ENCODE measurements around the gene IL1R2.

Gene IL1R2

DNA sequence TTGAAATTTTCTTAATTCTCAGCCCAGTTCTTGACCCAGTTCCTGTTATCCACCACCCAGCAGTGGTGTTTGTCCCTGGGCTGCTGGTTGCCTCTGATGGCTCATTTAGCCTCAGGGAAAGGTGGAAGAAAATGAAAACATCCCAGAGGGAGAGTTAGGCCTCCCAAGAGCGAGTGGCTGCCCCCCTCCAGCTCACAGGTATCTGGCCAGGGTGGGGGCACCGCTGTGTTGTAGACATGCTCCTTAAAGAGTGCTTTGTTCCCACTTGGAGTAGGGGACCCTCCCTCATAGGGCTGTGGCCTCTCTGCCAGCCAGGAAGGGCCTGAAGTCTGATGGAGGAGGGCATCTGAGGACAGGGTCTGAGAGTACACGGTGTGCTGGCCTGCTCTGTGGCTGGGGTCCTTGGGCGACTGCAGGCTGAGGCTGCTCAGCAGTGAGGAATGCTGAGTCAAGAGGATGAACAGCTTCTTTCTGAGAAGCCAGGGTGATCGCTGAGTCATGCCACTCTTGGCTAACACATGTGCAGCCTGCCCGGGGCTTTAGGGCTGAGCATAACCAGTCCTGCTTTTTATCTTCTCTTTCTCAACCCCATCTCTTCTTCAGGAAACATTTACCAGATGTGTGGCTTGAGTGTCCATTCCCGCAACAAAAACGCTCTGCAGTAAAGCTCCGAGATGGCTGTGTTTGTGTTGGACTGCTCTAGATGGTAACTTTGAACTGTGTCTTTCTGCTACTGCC is 72.3 kb downstream of the IL1R2 start:
- ChIA-PET POLR2A (no interaction called here), CTCF (no interaction called here)
- Histone ChIP-seq H3K27ac (ENCODE audit: extremely low read depth, low read depth, low read length) (no peak overlapping the region), H3K9me3 (ENCODE audit: control insufficient read depth, insufficient read depth, low read depth, low read length) (no peaks in the 10 kb centered on the region), H3K4me1 (ENCODE audit: control insufficient read depth, insufficient read depth, low read length) (no peaks in the 10 kb centered on the region), H3K36me3 (ENCODE audit: control insufficient read depth in 2 of 2, insufficient read depth in 1 of 2, low read length in 2 of 2) (no peaks in the 10 kb centered on the region), H3K4me3 (ENCODE audit: low read depth, low read length) (no peak overlapping the region)
- no peak for TF ChIP-seq ZNF274 (IDR thresholded peaks at IDR 0.05; ENCODE audit: low read length)
- no peak for TF ChIP-seq ZNF274 (tag by site-specific recombination; IDR thresholded peaks at IDR 0.05; ENCODE audit: borderline replicate concordance)
- TF ChIP-seq, protein P1, sequence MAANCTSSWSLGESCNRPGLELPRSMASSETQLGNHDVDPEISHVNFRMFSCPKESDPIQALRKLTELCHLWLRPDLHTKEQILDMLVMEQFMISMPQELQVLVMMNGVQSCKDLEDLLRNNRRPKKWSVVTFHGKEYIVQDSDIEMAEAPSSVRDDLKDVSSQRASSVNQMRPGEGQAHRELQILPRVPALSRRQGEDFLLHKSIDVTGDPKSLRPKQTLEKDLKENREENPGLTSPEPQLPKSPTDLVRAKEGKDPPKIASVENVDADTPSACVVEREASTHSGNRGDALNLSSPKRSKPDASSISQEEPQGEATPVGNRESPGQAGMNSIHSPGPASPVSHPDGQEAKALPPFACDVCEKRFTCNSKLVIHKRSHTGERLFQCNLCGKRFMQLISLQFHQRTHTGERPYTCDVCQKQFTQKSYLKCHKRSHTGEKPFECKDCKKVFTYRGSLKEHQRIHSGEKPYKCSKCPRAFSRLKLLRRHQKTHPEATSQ (tag by site-specific recombination; IDR thresholded peaks at IDR 0.05): no peak
- TF ChIP-seq ZNF239 (tag by site-specific recombination; IDR thresholded peaks at IDR 0.05): no peak
- no peak for TF ChIP-seq SP2 (tag by site-specific recombination; IDR thresholded peaks at IDR 0.05)
- TF ChIP-seq ZNF19 (tag by site-specific recombination; IDR thresholded peaks at IDR 0.05; ENCODE audit: low read depth): no peak

DNA sequence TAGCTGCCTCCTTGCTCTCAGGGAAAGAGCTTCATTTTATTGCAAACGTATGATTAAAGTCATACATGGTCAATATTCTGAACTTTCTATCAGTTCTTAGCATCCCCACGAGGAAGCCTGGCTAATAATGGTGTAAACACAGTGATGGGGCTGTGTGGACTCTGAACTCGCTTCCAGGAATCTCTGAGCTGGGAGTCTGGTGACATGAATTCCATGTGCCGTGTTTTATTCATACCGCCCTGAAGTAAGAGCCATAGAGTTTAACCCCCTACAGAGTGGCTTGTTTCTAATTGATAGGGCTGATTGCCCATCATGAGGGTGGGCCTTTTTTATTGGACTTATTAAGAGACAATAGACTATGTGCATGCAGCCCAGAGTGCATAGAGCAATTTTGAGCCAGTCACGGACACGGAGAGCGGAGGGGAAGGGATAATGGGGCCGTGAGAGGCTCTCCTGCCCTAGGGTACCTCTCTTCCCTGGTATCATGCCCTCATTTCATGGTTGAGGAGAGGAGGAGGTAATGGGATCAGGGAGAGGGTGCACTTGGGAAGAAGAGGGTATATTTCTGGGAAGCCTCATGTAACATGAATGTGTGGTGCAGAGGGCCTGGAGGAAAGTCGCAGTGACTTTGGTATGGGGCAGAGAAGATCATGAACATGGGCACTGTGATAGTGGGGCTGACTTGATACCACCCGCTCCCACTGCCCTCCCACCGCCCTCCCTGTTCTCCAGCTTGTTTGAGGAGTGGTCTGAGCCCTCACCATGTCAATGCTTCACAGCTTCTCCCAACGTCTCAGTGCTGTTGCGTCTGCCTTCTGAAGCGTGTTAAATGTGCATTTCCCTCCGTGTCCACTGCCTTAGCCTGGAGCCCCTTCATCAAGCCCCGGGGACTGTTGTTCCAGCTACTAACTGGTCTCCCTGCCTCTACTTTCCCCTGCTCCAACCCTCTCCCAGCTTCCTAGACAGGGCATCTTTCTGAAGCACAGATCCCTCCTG is 73.2 kb downstream of the IL1R2 start:
- no peak for TF ChIP-seq ZNF24 (tag by site-specific recombination; IDR thresholded peaks at IDR 0.05)
- no peak for TF ChIP-seq ZNF2 (tag by site-specific recombination; IDR thresholded peaks at IDR 0.05)
- TF ChIP-seq, protein P2, sequence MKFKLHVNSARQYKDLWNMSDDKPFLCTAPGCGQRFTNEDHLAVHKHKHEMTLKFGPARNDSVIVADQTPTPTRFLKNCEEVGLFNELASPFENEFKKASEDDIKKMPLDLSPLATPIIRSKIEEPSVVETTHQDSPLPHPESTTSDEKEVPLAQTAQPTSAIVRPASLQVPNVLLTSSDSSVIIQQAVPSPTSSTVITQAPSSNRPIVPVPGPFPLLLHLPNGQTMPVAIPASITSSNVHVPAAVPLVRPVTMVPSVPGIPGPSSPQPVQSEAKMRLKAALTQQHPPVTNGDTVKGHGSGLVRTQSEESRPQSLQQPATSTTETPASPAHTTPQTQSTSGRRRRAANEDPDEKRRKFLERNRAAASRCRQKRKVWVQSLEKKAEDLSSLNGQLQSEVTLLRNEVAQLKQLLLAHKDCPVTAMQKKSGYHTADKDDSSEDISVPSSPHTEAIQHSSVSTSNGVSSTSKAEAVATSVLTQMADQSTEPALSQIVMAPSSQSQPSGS (tag by site-specific recombination; IDR thresholded peaks at IDR 0.05; ENCODE audit: low read depth): no peak
- TF ChIP-seq, protein P3, sequence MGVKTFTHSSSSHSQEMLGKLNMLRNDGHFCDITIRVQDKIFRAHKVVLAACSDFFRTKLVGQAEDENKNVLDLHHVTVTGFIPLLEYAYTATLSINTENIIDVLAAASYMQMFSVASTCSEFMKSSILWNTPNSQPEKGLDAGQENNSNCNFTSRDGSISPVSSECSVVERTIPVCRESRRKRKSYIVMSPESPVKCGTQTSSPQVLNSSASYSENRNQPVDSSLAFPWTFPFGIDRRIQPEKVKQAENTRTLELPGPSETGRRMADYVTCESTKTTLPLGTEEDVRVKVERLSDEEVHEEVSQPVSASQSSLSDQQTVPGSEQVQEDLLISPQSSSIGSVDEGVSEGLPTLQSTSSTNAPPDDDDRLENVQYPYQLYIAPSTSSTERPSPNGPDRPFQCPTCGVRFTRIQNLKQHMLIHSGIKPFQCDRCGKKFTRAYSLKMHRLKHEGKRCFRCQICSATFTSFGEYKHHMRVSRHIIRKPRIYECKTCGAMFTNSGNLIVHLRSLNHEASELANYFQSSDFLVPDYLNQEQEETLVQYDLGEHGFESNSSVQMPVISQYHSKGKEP (tag by site-specific recombination; IDR thresholded peaks at IDR 0.05): no peak
- Histone ChIP-seq H3K9me3 (ENCODE audit: control insufficient read depth, insufficient read depth, low read depth, low read length) (no peaks in the 10 kb centered on the region), H3K27ac (ENCODE audit: extremely low read depth, low read depth, low read length) (no peak overlapping the region), H3K36me3 (ENCODE audit: control insufficient read depth in 2 of 2, insufficient read depth in 1 of 2, low read length in 2 of 2) (no peaks in the 10 kb centered on the region), H3K4me3 (ENCODE audit: low read depth, low read length) (no peak overlapping the region), H3K4me1 (ENCODE audit: control insufficient read depth, insufficient read depth, low read length) (no peaks in the 10 kb centered on the region)
- ChIA-PET CTCF (interaction anchor here (0.6 kb wide), 1 partner anchor 382 kb away, joined by 6 read pairs; no protein-coding TSS in a partner anchor), POLR2A (no interaction called here)

DNA sequence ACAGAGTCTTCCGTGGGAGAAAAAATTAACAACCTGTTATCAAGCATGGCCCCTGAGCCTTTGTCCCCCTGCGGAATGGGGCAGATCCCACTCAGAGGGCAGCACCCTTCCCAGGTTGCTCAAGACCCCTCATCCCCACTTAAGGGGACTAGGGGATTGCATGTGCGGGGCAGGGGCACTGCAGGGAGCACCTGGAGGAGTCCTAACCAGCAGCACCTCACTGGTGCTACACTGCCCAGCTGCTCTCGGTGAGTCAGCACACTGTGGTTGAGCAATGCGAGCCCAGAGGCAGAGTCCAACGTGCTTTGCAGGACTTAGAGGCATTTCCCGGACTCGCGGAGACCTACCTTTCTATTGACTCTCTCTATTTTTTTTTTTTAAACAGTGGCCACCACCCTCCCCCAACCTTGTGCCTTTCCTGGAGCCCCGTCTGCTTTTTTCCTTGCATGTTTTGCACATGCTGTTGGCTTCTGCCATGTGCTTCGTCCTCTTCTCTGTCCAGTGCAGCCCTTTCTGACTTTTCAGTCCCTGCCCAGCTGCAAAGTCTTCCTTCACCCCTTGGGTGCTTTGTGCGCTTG is 74.0 kb downstream of the IL1R2 start:
- no peaks in the 10 kb centered on the region for H3K4me1 ChIP-seq (ENCODE audit: control insufficient read depth, insufficient read depth, low read length)
- no peaks in the 10 kb centered on the region for H3K36me3 ChIP-seq (ENCODE audit: control insufficient read depth in 2 of 2, insufficient read depth in 1 of 2, low read length in 2 of 2)
- POLR2A ChIA-PET: no interaction called here
- TF ChIP-seq ZNF138 (tag by site-specific recombination; IDR thresholded peaks at IDR 0.05; ENCODE audit: borderline replicate concordance): no peak
- TF ChIP-seq SETDB1 (IDR thresholded peaks at IDR 0.05; ENCODE audit: insufficient read length, low read length): peak; percentile 57
- H3K9me3 ChIP-seq (ENCODE audit: control insufficient read depth, insufficient read depth, low read depth, low read length): no peaks in the 10 kb centered on the region
- CTCF ChIA-PET: interaction anchor here (0.6 kb wide), 1 partner anchor 381 kb away, joined by 6 read pairs; no protein-coding TSS in a partner anchor
- H3K4me3 ChIP-seq (ENCODE audit: low read depth, low read length): no peak overlapping the region
- no peak overlapping the region for H3K27ac ChIP-seq (ENCODE audit: extremely low read depth, low read depth, low read length)

Measured in HEK293 (cell line).